Stimulated activated CD8-positive, alpha-beta memory T cell treated with anti-CD3 and anti-CD28 coated beads, Interleukin-15, amount 100 ng/mL, for 24 hours (primary cell): ENCODE results near the gene PPM1F.
"Not testable (repeated sequence)": the region's sequence is repeated elsewhere in the genome, so short reads cannot be mapped to it uniquely, and the experiment has no call there.

Source experiments
- DNase-seq: peaks from one replicate; pipeline ENCODE4 v3.0.0-alpha.2; 2020; ENCODE audit warnings: low read depth

Gene PPM1F

DNA sequence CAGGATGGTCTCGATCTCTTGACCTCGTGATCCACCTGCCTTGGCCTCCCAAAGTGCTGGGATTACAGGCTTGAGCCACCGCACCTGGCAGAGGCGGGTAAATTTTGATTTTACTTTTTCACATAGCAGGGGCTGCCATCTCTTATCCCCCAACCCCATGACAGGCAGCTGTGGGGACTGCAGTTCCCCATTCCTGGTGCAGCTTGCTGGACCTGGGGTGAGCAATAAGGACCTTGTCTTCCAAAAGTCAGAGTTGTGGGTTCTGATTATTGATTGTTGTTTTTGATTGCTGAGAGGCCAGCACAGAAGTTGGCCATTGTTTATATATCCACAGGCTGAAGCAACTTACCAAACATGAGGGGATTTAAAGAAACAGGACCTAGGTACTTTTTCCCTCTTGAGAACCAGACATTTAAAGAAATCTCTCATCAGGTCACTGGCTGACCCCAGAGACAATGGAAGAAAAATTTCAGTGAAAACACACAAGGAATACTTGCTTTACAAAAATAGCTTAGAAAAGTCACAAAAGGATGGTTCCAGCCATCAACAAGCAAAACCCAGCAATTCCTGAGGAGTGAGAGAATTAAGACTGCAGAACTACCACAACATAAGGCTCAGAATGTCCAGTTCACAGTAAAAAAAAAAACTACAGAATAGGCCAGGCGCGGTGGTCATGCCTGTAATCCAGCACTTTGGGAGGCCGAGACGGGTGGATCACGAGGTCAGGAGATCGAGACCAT lies 63.2 kb downstream of the PPM1F start:
- no peak for DNase-seq

GRCh38 chr22:21887841-21888240 lies 64.8 kb downstream of the PPM1F start:
- DNase-seq: no peak

- DNase-seq: not testable (repeated sequence)
Observed at GRCh38 chr22:21883930-21884329, 68.7 kb downstream of the PPM1F start.

DNA sequence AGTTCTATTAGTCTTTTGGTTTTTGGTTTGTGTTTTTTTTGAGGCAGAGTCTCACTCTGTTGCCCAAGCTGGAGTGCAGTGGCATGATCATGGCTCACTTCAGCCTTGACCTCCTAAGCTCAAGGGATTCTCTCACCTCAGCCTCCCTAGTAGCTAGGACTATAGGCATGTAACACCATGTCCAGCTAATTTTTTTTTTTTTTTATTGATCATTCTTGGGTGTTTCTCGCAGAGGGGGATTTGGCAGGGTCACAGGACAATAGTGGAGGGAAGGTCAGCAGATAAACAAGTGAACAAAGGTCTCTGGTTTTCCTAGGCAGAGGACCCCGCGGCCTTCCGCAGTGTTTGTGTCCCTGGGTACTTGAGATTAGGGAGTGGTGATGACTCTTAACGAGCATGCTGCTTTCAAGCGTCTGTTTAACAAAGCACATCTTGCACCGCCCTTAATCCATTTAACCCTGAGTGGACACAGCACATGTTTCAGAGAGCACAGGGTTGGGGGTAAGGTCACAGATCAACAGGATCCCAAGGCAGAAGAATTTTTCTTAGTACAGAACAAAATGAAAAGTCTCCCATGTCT lies 69.8 kb downstream of the PPM1F start:
- not testable (repeated sequence) for DNase-seq

DNA sequence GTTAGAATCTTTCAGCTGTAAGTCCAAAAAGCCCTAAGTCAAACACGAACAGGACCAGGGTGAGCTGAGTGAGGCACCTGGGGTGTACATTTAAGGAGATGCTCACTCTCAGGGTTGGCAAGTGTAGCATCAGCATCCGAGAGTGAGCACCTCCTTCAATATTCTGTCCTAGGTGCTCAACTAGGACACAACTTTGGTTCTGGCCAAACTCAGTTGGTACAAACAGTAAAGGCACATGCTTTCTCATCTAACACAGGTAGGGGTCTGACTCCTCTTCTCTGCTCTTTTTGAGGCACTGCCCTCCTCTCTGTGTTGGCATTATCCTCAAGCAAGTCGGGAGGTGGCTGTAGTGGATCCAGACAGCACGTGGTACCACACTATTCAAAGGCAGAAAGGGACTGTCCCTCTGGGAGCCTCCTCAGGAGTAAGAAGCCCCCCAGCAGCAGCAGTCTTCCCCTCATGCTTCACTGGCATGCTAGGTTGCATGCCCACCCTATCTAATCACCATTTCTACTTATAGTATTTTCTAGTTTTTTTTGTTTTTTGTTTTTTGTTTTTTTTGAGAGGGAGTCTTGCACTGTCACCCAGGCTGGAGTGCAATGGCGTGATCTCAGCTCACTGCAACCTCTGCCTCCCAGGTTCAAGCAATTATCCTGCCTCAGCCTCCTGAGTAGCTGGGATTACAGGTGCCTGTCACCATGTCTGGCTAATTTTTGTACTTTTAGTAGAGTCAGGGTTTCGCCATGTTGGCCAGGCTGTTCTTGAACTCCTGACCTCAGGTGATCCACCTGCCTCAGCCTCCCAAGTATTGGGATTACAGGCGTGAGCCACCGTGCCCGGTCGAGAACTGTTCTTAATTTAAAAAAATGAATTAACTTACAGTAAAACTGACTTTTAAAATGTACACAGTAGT lies 70.6 kb downstream of the PPM1F start:
- DNase-seq: no peak

DNA sequence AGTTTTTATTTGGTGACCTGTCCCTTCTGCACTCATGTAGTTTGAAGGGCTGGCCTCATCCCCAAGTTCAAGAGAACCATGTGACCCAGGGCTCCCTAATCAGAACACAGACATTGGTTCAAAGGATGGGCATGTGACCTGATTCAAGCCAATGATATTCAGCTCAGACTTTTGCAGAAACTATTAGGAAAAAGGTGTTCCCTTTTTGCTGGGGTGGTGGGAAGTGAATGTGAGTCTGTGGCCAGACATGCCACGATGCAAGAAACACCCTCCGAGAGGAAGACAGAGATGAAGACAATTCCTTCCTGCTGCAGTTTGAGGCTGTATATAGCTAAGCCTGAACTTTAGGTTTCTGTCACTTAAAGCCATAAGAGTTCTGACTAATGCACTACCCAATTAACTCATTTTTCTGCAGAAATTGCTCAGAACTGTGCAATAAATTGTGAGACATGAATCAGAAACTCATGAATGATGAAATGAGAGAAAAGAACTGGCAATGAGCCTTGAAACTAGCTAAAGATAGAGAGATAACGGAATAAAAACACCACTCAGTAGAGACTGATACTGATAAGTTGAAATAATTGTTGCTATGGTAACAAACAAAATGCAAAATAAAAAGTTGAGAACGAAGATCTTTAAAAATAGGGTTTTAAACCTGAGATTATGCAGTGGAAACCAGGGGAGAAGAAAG lies 76.0 kb downstream of the PPM1F start:
- no peak for DNase-seq

DNA sequence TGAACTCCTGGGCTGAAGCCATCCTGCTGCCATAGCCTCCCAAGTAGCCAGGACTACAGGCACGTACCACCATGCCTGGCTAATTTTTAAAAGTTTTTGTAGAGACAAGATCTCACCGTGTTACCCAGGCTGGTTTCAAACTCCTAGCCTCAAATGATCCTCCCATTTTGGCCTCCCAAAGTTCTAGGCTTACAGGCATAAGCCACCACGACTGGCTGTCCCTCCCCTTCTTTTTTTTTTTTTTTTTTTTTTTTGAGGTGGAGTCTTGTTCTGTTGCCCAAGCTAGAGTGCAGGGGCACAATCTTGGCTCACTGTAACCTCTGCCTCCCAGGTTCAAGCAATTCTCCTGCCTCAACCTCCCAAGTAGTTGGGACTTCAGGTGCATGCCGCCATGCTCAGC lies 77.7 kb downstream of the PPM1F start:
- not testable (repeated sequence) for DNase-seq

DNA sequence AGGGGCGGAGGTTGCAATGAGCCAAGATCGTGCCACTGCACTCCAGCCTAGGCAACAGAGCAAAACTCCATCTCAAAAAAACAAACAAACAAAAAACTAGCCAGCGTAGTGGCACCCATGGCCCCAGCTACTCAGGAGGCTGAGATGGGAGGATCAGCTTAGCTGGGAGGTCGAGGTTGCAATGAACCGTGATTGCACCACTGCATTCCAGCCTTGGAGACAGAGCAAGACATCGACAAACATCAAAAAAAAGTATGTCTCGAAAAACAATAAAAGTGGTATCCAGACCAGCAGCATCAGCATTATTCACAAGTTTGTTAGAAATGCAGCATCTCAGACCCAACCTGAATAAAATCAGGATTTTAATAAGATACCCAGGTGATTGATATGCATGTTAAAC lies 79.0 kb downstream of the PPM1F start:
- no peak for DNase-seq

DNA sequence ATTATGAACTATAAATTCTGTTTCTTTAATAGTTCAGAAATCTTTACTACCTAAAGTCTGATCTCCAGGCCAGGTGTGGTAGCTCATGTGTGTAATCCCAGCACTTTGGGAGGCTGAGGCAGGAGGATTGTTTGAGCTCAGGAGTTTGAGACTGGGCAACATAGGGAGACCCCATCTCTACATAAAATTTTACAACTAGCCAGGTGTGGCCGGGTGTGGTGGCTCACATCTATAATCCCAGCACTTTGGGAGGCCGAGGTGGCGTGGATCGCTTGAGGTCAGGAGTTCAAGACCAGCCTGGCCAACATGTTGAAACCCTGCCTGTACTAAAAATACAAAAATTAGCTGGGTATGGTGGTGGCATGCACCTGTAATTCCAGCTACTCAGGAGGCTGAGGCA lies 79.9 kb downstream of the PPM1F start:
- DNase-seq: not testable (repeated sequence)
